ENCODE data around the gene ARL6IP1.
A peak's percentile ranks its signal among the peaks of the same experiment; 100 is the strongest.

The ARL6IP1 gene

GRCh38 chr16:18801145-18801972 is at the start of gene ARL6IP1:
Gene ARL6IP1, minus strand, starts transcription at chr16:18801549. Its CDS starts 83 bp downstream, at chr16:18801466.
- Histone ChIP-seq H3K36me3 (replicated peaks) (peaks cover 2% of the 10 kb centered on the region), H3K27me3 (replicated peaks) (no peaks in the 10 kb centered on the region), H3K27ac (peak within 1 kb of the TSS; percentile 84), H3K4me3 (ENCODE audit: low read depth, low read length) (peak within 1 kb of the TSS; percentile 95)
- TF ChIP-seq CTCF (IDR thresholded peaks at IDR 0.05; ENCODE audit: low read depth, low read length, missing control alignments), result peak; percentile 83
- in situ Hi-C loops (cut with HindIII; ENCODE audit: low pct_ligation_motif_present, low sequenced_read_pairs), result no loop called here
- peak; percentile 99 for DNase-seq

- Histone ChIP-seq H3K4me3 (ENCODE audit: low read depth, low read length) (no peak overlapping the region), H3K27me3 (replicated peaks) (no peaks in the 10 kb centered on the region), H3K36me3 (replicated peaks) (peaks cover 82% of the 10 kb centered on the region), H3K27ac (no peak overlapping the region)
- in situ Hi-C loops (cut with HindIII; ENCODE audit: low pct_ligation_motif_present, low sequenced_read_pairs), result no loop called here
- TF ChIP-seq CTCF (IDR thresholded peaks at IDR 0.05; ENCODE audit: low read depth, low read length, missing control alignments), result no peak
- no peak for DNase-seq
Observed at GRCh38 chr16:18846416-18846815, 45.1 kb upstream of the ARL6IP1 start.

GRCh38 chr16:18842565-18842964 is 41.2 kb upstream of the ARL6IP1 start:
- in situ Hi-C loops (cut with HindIII; ENCODE audit: low pct_ligation_motif_present, low sequenced_read_pairs), result no loop called here
- DNase-seq, result no peak
- Histone ChIP-seq H3K27me3 (replicated peaks) (no peaks in the 10 kb centered on the region), H3K4me3 (ENCODE audit: low read depth, low read length) (no peak overlapping the region), H3K27ac (no peak overlapping the region), H3K36me3 (replicated peaks) (peaks cover 71% of the 10 kb centered on the region)
- no peak for TF ChIP-seq CTCF (IDR thresholded peaks at IDR 0.05; ENCODE audit: low read depth, low read length, missing control alignments)

GRCh38 chr16:18841833-18842525 is 40.6 kb upstream of the ARL6IP1 start:
- Histone ChIP-seq H3K27me3 (replicated peaks) (no peaks in the 10 kb centered on the region), H3K4me3 (ENCODE audit: low read depth, low read length) (no peak overlapping the region), H3K27ac (no peak overlapping the region), H3K36me3 (replicated peaks) (peaks cover 71% of the 10 kb centered on the region)
- no peak for TF ChIP-seq CTCF (IDR thresholded peaks at IDR 0.05; ENCODE audit: low read depth, low read length, missing control alignments)
- in situ Hi-C loops (cut with HindIII; ENCODE audit: low pct_ligation_motif_present, low sequenced_read_pairs), result no loop called here
- no peak for DNase-seq

- Histone ChIP-seq H3K36me3 (replicated peaks) (peaks cover 79% of the 10 kb centered on the region), H3K27ac (no peak overlapping the region), H3K27me3 (replicated peaks) (no peaks in the 10 kb centered on the region), H3K4me3 (ENCODE audit: low read depth, low read length) (no peak overlapping the region)
- in situ Hi-C loops (cut with HindIII; ENCODE audit: low pct_ligation_motif_present, low sequenced_read_pairs), result no loop called here
- no peak for DNase-seq
- TF ChIP-seq CTCF (IDR thresholded peaks at IDR 0.05; ENCODE audit: low read depth, low read length, missing control alignments), result no peak
Observed at GRCh38 chr16:18839555-18839954, 38.2 kb upstream of the ARL6IP1 start.
